ENCODE data around the gene RAP1GAP2. TPM values are rescaled to one million over a fixed set of nuclear protein-coding genes. Genes with fewer than 3 reads are reported as not detected.

The RAP1GAP2 gene
- total RNA-seq, 1 experiment from 2014 or later, result 72.8 TPM

GRCh38 chr17:2909846-2910234 is 113.6 kb downstream of the RAP1GAP2 start (continued):
- TF ChIP-seq USF1 (CRISPR knock-in tag; IDR thresholded peaks at IDR 0.05) (no peak), MYBL2 (CRISPR knock-in tag; IDR thresholded peaks at IDR 0.05) (no peak), ZSCAN18 (CRISPR knock-in tag; IDR thresholded peaks at IDR 0.05) (no peak), SMAD4 (CRISPR knock-in tag; IDR thresholded peaks at IDR 0.05) (no peak), ELF4 (CRISPR knock-in tag; IDR thresholded peaks at IDR 0.05; ENCODE audit: low read depth) (no peak), MXD4 (CRISPR knock-in tag; IDR thresholded peaks at IDR 0.05; ENCODE audit: borderline replicate concordance) (no peak), ZNF138 (CRISPR knock-in tag; conservative IDR thresholded peaks at IDR 0.05) (no peak)

GRCh38 chr17:2911035-2911754 is 115.0 kb downstream of the RAP1GAP2 start:
- peaks cover 18% of the 10 kb centered on the region for H3K4me1 Mint-ChIP-seq
- peaks cover 6% of the 10 kb centered on the region for H3K9me3 Mint-ChIP-seq
- no peaks in the 10 kb centered on the region for H3K27me3 Mint-ChIP-seq (ENCODE audit: low read depth)
- DNase-seq (ENCODE audit: low spot score) (no peak), ATAC-seq (no peak)
- TF ChIP-seq NFE2L1 (CRISPR knock-in tag; IDR thresholded peaks at IDR 0.05), result no peak
- TF ChIP-seq HMGXB4 (CRISPR knock-in tag; IDR thresholded peaks at IDR 0.05), result no peak
- TF ChIP-seq AR (CRISPR knock-in tag; IDR thresholded peaks at IDR 0.05), result no peak
- no peak for TF ChIP-seq GABPB1 (CRISPR knock-in tag; IDR thresholded peaks at IDR 0.05)
- TF ChIP-seq ZNF671 (CRISPR knock-in tag; IDR thresholded peaks at IDR 0.05), result no peak
- no peak overlapping the region for H3K4me3 Mint-ChIP-seq
- 0 out of 2 replicates have a peak overlapping the region, but pooled peaks have one; percentile 46 for H3K27ac Mint-ChIP-seq
- peaks cover 32% of the 10 kb centered on the region for H3K36me3 Mint-ChIP-seq
- POLR2A ChIA-PET, result no interaction called here
- CTCF ChIA-PET, result interaction anchor here (0.6 to 1.2 kb wide), 4 partner anchors 62 to 101 kb away, joined by 3 to 4 read pairs (median 3); no protein-coding TSS in a partner anchor

- DNase-seq (ENCODE audit: low spot score) (no peak), ATAC-seq (no peak)
- no peak overlapping the region for H3K4me3 Mint-ChIP-seq
- H3K27me3 Mint-ChIP-seq (ENCODE audit: low read depth), result no peaks in the 10 kb centered on the region
- CTCF ChIA-PET, result interaction anchor here (0.6 to 0.9 kb wide), 3 partner anchors 63 to 101 kb away, joined by 3 to 4 read pairs (median 3); no protein-coding TSS in a partner anchor
- H3K36me3 Mint-ChIP-seq, result peaks cover 29% of the 10 kb centered on the region
- POLR2A ChIA-PET, result no interaction called here
- H3K27ac Mint-ChIP-seq, result no peak overlapping the region
- peaks cover 18% of the 10 kb centered on the region for H3K4me1 Mint-ChIP-seq
- H3K9me3 Mint-ChIP-seq, result peaks cover 3% of the 10 kb centered on the region
- no peak for TF ChIP-seq AFF4 (CRISPR knock-in tag; IDR thresholded peaks at IDR 0.05; ENCODE audit: borderline replicate concordance)
- no peak for TF ChIP-seq ESRRA (CRISPR knock-in tag; IDR thresholded peaks at IDR 0.05; ENCODE audit: borderline replicate concordance)
- TF ChIP-seq NFE2L1 (CRISPR knock-in tag; IDR thresholded peaks at IDR 0.05), result no peak
- TF ChIP-seq ATF2 (CRISPR knock-in tag; IDR thresholded peaks at IDR 0.05; ENCODE audit: borderline replicate concordance, low read depth), result no peak
- no peak for TF ChIP-seq FOXK1 (CRISPR knock-in tag; IDR thresholded peaks at IDR 0.05)
- no peak for TF ChIP-seq CTCF (IDR thresholded peaks at IDR 0.05)
- no peak for TF ChIP-seq JAZF1 (CRISPR knock-in tag; IDR thresholded peaks at IDR 0.05)
- TF ChIP-seq RELA (CRISPR knock-in tag; IDR thresholded peaks at IDR 0.05; ENCODE audit: borderline replicate concordance), result no peak
Measured at GRCh38 chr17:2911755-2912111, 115.5 kb downstream of the RAP1GAP2 start.
